AG04450 (cell line): ENCODE measurements around the gene WASHC4. TPM values are rescaled to one million over a fixed set of nuclear protein-coding genes. Genes with fewer than 3 reads are reported as not detected.

ENCODE experiments used
- CTCF ChIA-PET: fragments of 300-600, 350-600 bp; formaldehyde crosslinking; extraction: SDS; loops from one replicate; lab custom pipeline; 2022; ENCODE audit warnings: antibody characterized with exemption, inconsistent platforms; lab: Charles Lee
- POLR2A ChIA-PET: fragments of 350-600 bp; formaldehyde crosslinking; extraction: SDS; loops from one replicate; lab custom pipeline; 2021; ENCODE audit warnings: antibody characterized with exemption, inconsistent platforms; lab: Yijun Ruan, JAX
- DNase-seq: peaks from one replicate; pipeline ENCODE4 v3.0.0-alpha.2; 2011; ENCODE audit warnings: low read depth, low spot score
- H3K27ac ChIP-seq: one replicate; pipeline ENCODE4 v1.5.1; 2012; ENCODE audit warnings: low read depth, low read length, control low read depth
- H3K27me3 ChIP-seq: one replicate; pipeline ENCODE4 v1.6.0; 2012; ENCODE audit warnings: low read length; ENCODE audit not compliant: control insufficient read depth, insufficient read depth
- H3K4me3 ChIP-seq: 2 replicates; pipeline ENCODE4 v1.5.1; 2011; ENCODE audit warnings: mild to moderate bottlenecking, low read depth, low read length, control low read depth
- H3K9me3 ChIP-seq: 2 replicates; pipeline ENCODE4 v1.5.1; 2012; ENCODE audit warnings: low read length; ENCODE audit not compliant: control insufficient read depth, insufficient read depth
- CTCF ChIP-seq: IDR thresholded peaks from 2 replicates; pipeline ENCODE4 v1.5.1; 2011; ENCODE audit warnings: low read depth, low read length, control low read depth, inconsistent platforms
- polyA plus RNA-seq: library from polyadenylated mRNA; depleted of rRNA; stranded (reverse); fragments of >200 nt; gene quantifications from 2 replicates; pipeline ENCODE4 v1.2.3, GENCODE V29; 2011

The WASHC4 gene
- polyA plus RNA-seq, 1 experiment = 59.4 TPM

- Histone ChIP-seq H3K27ac (no peak overlapping the region), H3K4me3 (no peak overlapping the region), H3K27me3 (no peaks in the 10 kb centered on the region), H3K9me3 (no peaks in the 10 kb centered on the region)
- no peak for DNase-seq
- ChIA-PET POLR2A (interaction anchor here (1.2 kb wide), 1 partner anchor 9 kb away, joined by 3 read pairs; no protein-coding TSS in a partner anchor), CTCF (no interaction called here)
- no peak for TF ChIP-seq CTCF
These were observed 31.4 kb upstream of the WASHC4 start for GRCh38 chr12:105076098-105076497.

GRCh38 chr12:105076913-105077312, 30.6 kb upstream of the WASHC4 start:
- Histone ChIP-seq H3K27me3 (no peaks in the 10 kb centered on the region), H3K4me3 (no peak overlapping the region), H3K27ac (no peak overlapping the region), H3K9me3 (no peaks in the 10 kb centered on the region)
- POLR2A ChIA-PET = no interaction called here
- no peak for DNase-seq
- CTCF ChIA-PET = no interaction called here
- no peak for TF ChIP-seq CTCF

GRCh38 chr12:105077435-105077834, 30.1 kb upstream of the WASHC4 start:
- ChIA-PET CTCF (interaction anchor here (0.7 to 0.9 kb wide), 2 partner anchors 25 to 852 kb away, joined by 3 to 4 read pairs; no protein-coding TSS in a partner anchor), POLR2A (no interaction called here)
- Histone ChIP-seq H3K4me3 (no peak overlapping the region), H3K9me3 (no peaks in the 10 kb centered on the region), H3K27me3 (no peaks in the 10 kb centered on the region), H3K27ac (no peak overlapping the region)
- no peak for DNase-seq
- no peak for TF ChIP-seq CTCF

- CTCF ChIA-PET = interaction anchor here (0.8 to 1.5 kb wide), 2 partner anchors 34 to 697 kb away, joined by 3 to 4 read pairs; no protein-coding TSS in a partner anchor
- H3K4me3 ChIP-seq = no peak overlapping the region
These were observed 28.6 kb upstream of the WASHC4 start for GRCh38 chr12:105078712-105079570.

More at GRCh38 chr12:105078712-105079570, 28.6 kb upstream of the WASHC4 start:
- no peaks in the 10 kb centered on the region for H3K27me3 ChIP-seq
- H3K27ac ChIP-seq = no peak overlapping the region
- POLR2A ChIA-PET = no interaction called here
- H3K9me3 ChIP-seq = no peaks in the 10 kb centered on the region
- DNase-seq = no peak
- no peak for TF ChIP-seq CTCF
